Neuronal stem cell (in vitro differentiated cells): ENCODE results near the gene SCAI.

ENCODE experiments used
- DNase-seq: peaks from one replicate; pipeline ENCODE4 v3.0.0-alpha.2; 2013; ENCODE audit warnings: low spot score
- H2AFZ ChIP-seq: one replicate; pipeline ENCODE4 v1.6.1; 2013; ENCODE audit warnings: mild to moderate bottlenecking, low read length, inconsistent platforms
- H2AK5ac ChIP-seq: 2 replicates; pipeline ENCODE4 v1.6.1; 2013; ENCODE audit warnings: low read depth, mild to moderate bottlenecking, inconsistent platforms, low read length, moderate library complexity, mixed read lengths
- H2BK120ac ChIP-seq: 2 replicates; pipeline ENCODE4 v1.6.1; 2013; ENCODE audit warnings: low read depth, mild to moderate bottlenecking, inconsistent platforms, low read length, moderate library complexity, mixed read lengths
- H2BK12ac ChIP-seq: one replicate; pipeline ENCODE4 v1.6.1; 2013; ENCODE audit warnings: low read length, inconsistent platforms
- H2BK15ac ChIP-seq: 2 replicates; pipeline ENCODE4 v1.6.1; 2013; ENCODE audit warnings: mild to moderate bottlenecking, low read length, inconsistent platforms, mixed read lengths
- H2BK5ac ChIP-seq: one replicate; pipeline ENCODE4 v1.6.1; 2013; ENCODE audit warnings: inconsistent platforms, mild to moderate bottlenecking, low read length, moderate library complexity
- H3K14ac ChIP-seq: one replicate; pipeline ENCODE4 v1.6.1; 2013; ENCODE audit warnings: low read length, inconsistent platforms
- H3K18ac ChIP-seq: 2 replicates; pipeline ENCODE4 v1.6.1; 2013; ENCODE audit warnings: low read length, inconsistent platforms
- H3K23ac ChIP-seq: 2 replicates; pipeline ENCODE4 v1.6.1; 2013; ENCODE audit warnings: low read depth, mild to moderate bottlenecking, mixed read lengths, low read length, inconsistent platforms; ENCODE audit not compliant: poor library complexity
- H3K27ac ChIP-seq: replicated peaks from 3 replicates; pipeline ENCODE4 v1.5.1; 2013; ENCODE audit warnings: low read length, inconsistent platforms
- H3K27me3 ChIP-seq, 3 experiments: 2 replicates each; pipeline ENCODE4 v1.6.1; 2013; ENCODE audit warnings: low read length in 3 of 3, mild to moderate bottlenecking in 2 of 3, inconsistent platforms in 1 of 3, low read depth in 1 of 3, mixed read lengths in 1 of 3, moderate library complexity in 1 of 3; ENCODE audit not compliant: control insufficient read depth in 3 of 3, insufficient read depth in 3 of 3
- H3K36me3 ChIP-seq, 2 donors: replicated peaks in 1 of 2; 2 replicates each; pipeline ENCODE4 v1.6.1; 2013; ENCODE audit warnings: low read length in 2 of 2; ENCODE audit not compliant: control insufficient read depth in 2 of 2, insufficient read depth in 2 of 2
- H3K4ac ChIP-seq: 2 replicates; pipeline ENCODE4 v1.6.1; 2013; ENCODE audit warnings: inconsistent platforms, mild to moderate bottlenecking, low read length, moderate library complexity
- H3K4me1 ChIP-seq, 2 donors: 1 replicate in 1 of 2; 2 replicates in 1 of 2; pipeline ENCODE4 v1.6.1; 2013; ENCODE audit warnings: low read length in 2 of 2, low read depth in 1 of 2; ENCODE audit not compliant: control insufficient read depth in 2 of 2, insufficient read depth in 1 of 2
- H3K4me2 ChIP-seq: one replicate; pipeline ENCODE4 v1.6.1; 2013; ENCODE audit warnings: mild to moderate bottlenecking, low read length, inconsistent platforms; ENCODE audit not compliant: insufficient read depth, poor library complexity, severe bottlenecking
- H3K4me3 ChIP-seq, 2 donors: 2 replicates each; pipeline ENCODE4 v1.5.1; 2013; ENCODE audit warnings: low read length in 2 of 2, mild to moderate bottlenecking in 2 of 2, inconsistent platforms in 1 of 2, moderate library complexity in 1 of 2
- H3K79me1 ChIP-seq: one replicate; pipeline ENCODE4 v1.6.1; 2013; ENCODE audit warnings: low read depth, mild to moderate bottlenecking, inconsistent platforms, low read length, moderate library complexity
- H3K9ac ChIP-seq: one replicate; pipeline ENCODE4 v1.6.1; 2013; ENCODE audit warnings: mild to moderate bottlenecking, low read depth, low read length, inconsistent platforms; ENCODE audit not compliant: poor library complexity
- H3K9me3 ChIP-seq, 2 donors: replicated peaks in 1 of 2; 2 replicates each; pipeline versions ENCODE3 to v1.6.1; 2013; ENCODE audit warnings: low read length in 2 of 2, mild to moderate bottlenecking in 2 of 2, inconsistent platforms in 1 of 2, low read depth in 1 of 2, mixed read lengths in 1 of 2, moderate library complexity in 1 of 2; ENCODE audit not compliant: control insufficient read depth in 2 of 2, insufficient read depth in 1 of 2
- H4K8ac ChIP-seq: one replicate; pipeline ENCODE4 v1.6.1; 2013; ENCODE audit warnings: low read depth, mild to moderate bottlenecking, inconsistent platforms, low read length, moderate library complexity
- H4K91ac ChIP-seq: one replicate; pipeline ENCODE4 v1.6.1; 2013; ENCODE audit warnings: low read length, low read depth, mild to moderate bottlenecking, inconsistent platforms; ENCODE audit not compliant: poor library complexity
- WGBS, 2 donors: extraction: QIAGEN DNeasy Blood & Tissue Kit; methylation state at CpG; one replicate each; pipeline ENCODE4 v1.1.7; 2013; ENCODE audit warnings: missing lambda C conversion rate in 2 of 2, mixed read lengths in 1 of 2; ENCODE audit not compliant: insufficient read length in 2 of 2, insufficient replicate concordance in 1 of 2; ENCODE audit errors: extremely low coverage in 2 of 2; 5-methylcytosine and 5-hydroxymethylcytosine counted together

Gene SCAI

DNA sequence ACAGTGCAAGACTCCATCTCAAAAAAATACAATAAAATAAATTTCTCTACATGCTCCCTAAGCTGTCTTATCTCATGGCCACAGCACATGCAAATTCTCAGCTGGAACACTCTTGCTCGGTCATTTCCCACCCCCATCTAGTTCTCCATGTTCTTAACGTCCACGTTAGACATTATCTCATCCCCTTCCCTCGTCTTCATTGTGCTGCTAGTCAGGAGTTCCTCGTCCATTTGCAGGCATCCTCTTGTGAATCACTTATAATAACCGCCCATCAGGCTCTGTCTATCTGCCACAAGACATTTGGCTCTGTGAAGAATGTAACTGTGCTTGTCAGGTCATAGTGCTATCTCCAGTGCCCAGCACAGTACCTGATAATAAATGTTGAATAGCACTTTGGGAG lies 169.5 kb downstream of the SCAI start:
- H3K23ac ChIP-seq = no peak overlapping the region
- H2BK5ac ChIP-seq = no peak overlapping the region
- H3K27me3 ChIP-seq = no peaks in the 10 kb centered on the region
- no CpG with 5 or more reads among the region's 6 CpGs for WGBS, 2 donors
- no peak overlapping the region for H3K4me2 ChIP-seq
- no peak overlapping the region for H3K4ac ChIP-seq
- H2BK15ac ChIP-seq = no peak overlapping the region
- no peak overlapping the region for H3K9ac ChIP-seq
- no peak for DNase-seq
- H2AK5ac ChIP-seq = no peak overlapping the region
- no peak overlapping the region for H3K4me3 ChIP-seq
- peaks cover 4 to 44% of the 10 kb centered on the region in 2 donors for H3K36me3 ChIP-seq
- H3K79me1 ChIP-seq = no peaks in the 10 kb centered on the region
- H2BK120ac ChIP-seq = no peak overlapping the region
- no peak overlapping the region for H4K91ac ChIP-seq
- H3K4me1 ChIP-seq = no peaks in the 10 kb centered on the region
- no peak overlapping the region for H3K14ac ChIP-seq
- H2AFZ ChIP-seq = no peak overlapping the region
- H3K9me3 ChIP-seq = no peaks in the 10 kb centered on the region
- H2BK12ac ChIP-seq = no peak overlapping the region
- no peak overlapping the region for H3K27ac ChIP-seq
- H4K8ac ChIP-seq = no peak overlapping the region
- no peak overlapping the region for H3K18ac ChIP-seq

DNA sequence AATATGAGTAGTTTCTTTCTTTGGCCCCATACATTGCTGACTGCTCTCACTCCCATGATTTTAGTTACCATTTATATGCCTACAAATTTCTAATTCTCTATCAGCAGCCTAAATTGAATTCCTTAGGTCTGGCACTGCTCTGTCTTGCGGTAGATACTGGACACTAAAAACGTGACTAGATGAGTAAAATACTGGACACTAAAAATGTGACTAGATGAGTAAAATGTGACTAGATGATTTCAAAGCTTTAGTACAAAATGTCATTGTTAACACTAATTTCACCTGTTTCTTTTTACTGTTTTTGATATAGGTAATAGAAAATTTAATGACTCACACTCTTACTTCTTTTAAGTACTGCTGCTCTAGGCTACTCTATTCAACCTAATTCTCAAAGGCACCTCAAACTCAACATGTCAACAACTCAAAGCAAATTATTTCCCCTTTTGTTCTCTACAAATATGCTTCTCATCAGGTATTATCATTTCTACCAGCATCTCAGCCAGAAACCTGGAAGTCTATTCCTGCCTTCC lies 171.0 kb downstream of the SCAI start:
- Histone ChIP-seq H3K4me3 (no peak overlapping the region), H2AFZ (no peak overlapping the region), H4K8ac (no peak overlapping the region), H3K4me1 (no peaks in the 10 kb centered on the region), H4K91ac (no peak overlapping the region), H2BK120ac (no peak overlapping the region), H3K27ac (no peak overlapping the region), H3K79me1 (no peaks in the 10 kb centered on the region), H2BK12ac (no peak overlapping the region), H2BK5ac (no peak overlapping the region), H3K27me3 (no peaks in the 10 kb centered on the region), H3K18ac (no peak overlapping the region), H3K23ac (no peak overlapping the region), H3K14ac (no peak overlapping the region), H3K9ac (no peak overlapping the region), H2AK5ac (no peak overlapping the region), H2BK15ac (no peak overlapping the region), H3K36me3 (peaks cover 6 to 53% of the 10 kb centered on the region in 2 donors), H3K4ac (no peak overlapping the region), H3K4me2 (no peak overlapping the region), H3K9me3 (no peaks in the 10 kb centered on the region)
- no CpG with 5 or more reads among the region's 2 CpGs for WGBS, 2 donors
- DNase-seq = no peak

- Histone ChIP-seq H3K4me2 (no peak overlapping the region), H3K23ac (no peak overlapping the region), H3K9ac (no peak overlapping the region), H3K14ac (no peak overlapping the region), H3K79me1 (no peaks in the 10 kb centered on the region), H2BK12ac (no peak overlapping the region), H3K27me3 (no peaks in the 10 kb centered on the region), H4K91ac (no peak overlapping the region), H3K4ac (no peak overlapping the region), H2BK15ac (no peak overlapping the region), H3K18ac (no peak overlapping the region), H3K4me3 (no peak overlapping the region), H2BK120ac (no peak overlapping the region), H2AFZ (no peak overlapping the region), H2AK5ac (no peak overlapping the region), H3K27ac (no peak overlapping the region), H4K8ac (no peak overlapping the region), H3K9me3 (no peaks in the 10 kb centered on the region), H3K4me1 (no peaks in the 10 kb centered on the region), H3K36me3 (peaks cover 6 to 44% of the 10 kb centered on the region in 2 donors), H2BK5ac (no peak overlapping the region)
- DNase-seq = no peak
- no CpG with 5 or more reads among the region's 2 CpGs for WGBS, 2 donors
Measured at GRCh38 chr9:124969401-124969800, 173.9 kb downstream of the SCAI start.

DNA sequence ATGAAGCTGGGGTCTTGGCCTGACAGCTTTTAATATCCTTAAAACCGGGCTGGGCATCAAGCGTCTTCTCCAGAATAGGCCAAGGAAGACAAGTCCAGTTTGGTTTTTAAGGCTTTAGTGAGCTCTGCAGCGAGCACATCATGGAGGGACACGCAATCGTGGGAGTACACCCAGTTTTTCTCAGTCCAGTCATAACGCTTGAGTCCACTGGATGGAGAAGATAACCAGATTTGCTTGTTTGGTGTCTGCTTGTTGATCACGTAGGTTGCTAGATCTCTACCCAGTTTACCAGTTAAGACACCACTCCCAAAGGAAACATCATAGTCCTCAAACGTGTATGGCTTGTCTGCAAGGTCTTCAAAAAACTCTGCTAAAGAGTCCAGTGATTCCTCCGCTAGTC lies 175.1 kb downstream of the SCAI start:
- no peak for DNase-seq
- Histone ChIP-seq H2BK12ac (no peak overlapping the region), H4K8ac (no peak overlapping the region), H4K91ac (no peak overlapping the region), H3K18ac (no peak overlapping the region), H2AFZ (no peak overlapping the region), H2BK120ac (no peak overlapping the region), H3K27ac (no peak overlapping the region), H2AK5ac (no peak overlapping the region), H3K4me3 (no peak overlapping the region), H2BK15ac (no peak overlapping the region), H3K14ac (no peak overlapping the region), H3K36me3 (peaks cover 4 to 35% of the 10 kb centered on the region in 2 donors), H3K27me3 (no peaks in the 10 kb centered on the region), H3K4ac (no peak overlapping the region), H3K9ac (no peak overlapping the region), H3K4me1 (no peaks in the 10 kb centered on the region), H3K23ac (no peak overlapping the region), H2BK5ac (no peak overlapping the region), H3K79me1 (no peaks in the 10 kb centered on the region), H3K4me2 (no peak overlapping the region), H3K9me3 (no peaks in the 10 kb centered on the region)
- no CpG with 5 or more reads among the region's 9 CpGs for WGBS, 2 donors
